Nephron (organoid): ENCODE results near the gene TMEM126B.
"Not testable (repeated sequence)": the region's sequence is repeated elsewhere in the genome, so short reads cannot be mapped to it uniquely, and the experiment has no call there.

ENCODE experiments used
- H3K27ac Mint-ChIP-seq, 3 experiments: 2 replicates each; pipeline ENCODE4 v1.8.0; 2020; ENCODE audit warnings: mixed read lengths in 3 of 3, mild to moderate bottlenecking in 2 of 3, moderate library complexity in 1 of 3
- H3K27me3 Mint-ChIP-seq: 2 replicates; pipeline ENCODE4 v1.8.0; 2021; ENCODE audit warnings: low read depth, mild to moderate bottlenecking, moderate library complexity, mixed read lengths
- H3K36me3 Mint-ChIP-seq: 2 replicates; pipeline ENCODE4 v1.8.0; 2020; ENCODE audit warnings: low read depth, mixed read lengths
- H3K4me1 Mint-ChIP-seq: 2 replicates; pipeline ENCODE4 v1.8.0; 2020; ENCODE audit warnings: mixed read lengths
- H3K4me3 Mint-ChIP-seq, 3 experiments: 2 replicates each; pipeline ENCODE4 v1.8.0; 2020; ENCODE audit warnings: mild to moderate bottlenecking in 3 of 3, mixed read lengths in 3 of 3, moderate library complexity in 2 of 3
- H3K9me3 Mint-ChIP-seq: 2 replicates; pipeline ENCODE4 v1.8.0; 2020; ENCODE audit warnings: mixed read lengths
- TF ChIP-seq, protein P1 (sequence below), 3 experiments: fragments of 200-600 bp; sonication (generic); IDR thresholded peaks; one replicate each; pipeline ENCODE4 v1.5.0; 2021; ENCODE audit warnings: antibody characterized with exemption in 3 of 3; ENCODE audit not compliant: unreplicated experiment in 3 of 3

The TMEM126B gene

DNA sequence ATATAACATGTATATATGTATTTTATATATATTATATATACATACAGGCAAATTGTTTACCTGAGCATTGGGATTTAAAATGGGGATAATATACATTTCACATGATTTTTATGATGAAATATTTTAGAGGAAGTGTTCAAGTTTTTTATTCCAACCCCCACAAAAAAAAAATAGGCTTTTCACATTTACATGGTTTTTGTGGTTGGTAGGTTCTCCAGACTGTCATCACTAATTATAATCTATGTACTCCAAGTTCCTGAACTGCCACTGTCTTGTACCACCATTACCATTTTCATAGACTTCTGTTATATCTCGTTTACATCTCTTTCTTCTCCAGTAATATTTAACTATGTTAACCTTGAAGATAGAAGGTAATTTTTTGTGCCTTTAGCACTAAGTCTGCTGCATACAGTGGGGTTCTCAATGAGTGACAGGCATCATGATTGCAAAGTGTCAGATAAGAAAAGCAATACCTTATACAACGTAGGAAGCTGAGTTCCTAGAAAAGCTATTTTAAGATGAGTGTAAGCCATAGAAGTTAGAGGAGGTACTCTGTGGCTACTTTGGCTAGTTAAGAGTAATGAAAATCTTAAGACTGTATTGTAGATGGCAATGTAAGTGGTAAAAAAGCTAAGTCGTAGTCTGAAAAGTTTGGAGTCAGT, 24.5 kb downstream of the TMEM126B start:
- H3K9me3 Mint-ChIP-seq = no peaks in the 10 kb centered on the region

GRCh38 chr11:85654343-85654742, 25.9 kb downstream of the TMEM126B start:
- H3K36me3 Mint-ChIP-seq = peaks cover 42% of the 10 kb centered on the region
- H3K27me3 Mint-ChIP-seq, H3K4me3 Mint-ChIP-seq, H3K9me3 Mint-ChIP-seq, H3K27ac Mint-ChIP-seq: not testable (repeated sequence)
- peaks cover 14% of the 10 kb centered on the region for H3K4me1 Mint-ChIP-seq

More for the DNA sequence above, 24.5 kb downstream of the TMEM126B start:
- Mint-ChIP-seq H3K4me1 (peaks cover 19% of the 10 kb centered on the region), H3K4me3 (no peak overlapping the region), H3K27me3 (no peaks in the 10 kb centered on the region), H3K27ac (no peak overlapping the region), H3K36me3 (peaks cover 29% of the 10 kb centered on the region)
- TF ChIP-seq, protein P1, sequence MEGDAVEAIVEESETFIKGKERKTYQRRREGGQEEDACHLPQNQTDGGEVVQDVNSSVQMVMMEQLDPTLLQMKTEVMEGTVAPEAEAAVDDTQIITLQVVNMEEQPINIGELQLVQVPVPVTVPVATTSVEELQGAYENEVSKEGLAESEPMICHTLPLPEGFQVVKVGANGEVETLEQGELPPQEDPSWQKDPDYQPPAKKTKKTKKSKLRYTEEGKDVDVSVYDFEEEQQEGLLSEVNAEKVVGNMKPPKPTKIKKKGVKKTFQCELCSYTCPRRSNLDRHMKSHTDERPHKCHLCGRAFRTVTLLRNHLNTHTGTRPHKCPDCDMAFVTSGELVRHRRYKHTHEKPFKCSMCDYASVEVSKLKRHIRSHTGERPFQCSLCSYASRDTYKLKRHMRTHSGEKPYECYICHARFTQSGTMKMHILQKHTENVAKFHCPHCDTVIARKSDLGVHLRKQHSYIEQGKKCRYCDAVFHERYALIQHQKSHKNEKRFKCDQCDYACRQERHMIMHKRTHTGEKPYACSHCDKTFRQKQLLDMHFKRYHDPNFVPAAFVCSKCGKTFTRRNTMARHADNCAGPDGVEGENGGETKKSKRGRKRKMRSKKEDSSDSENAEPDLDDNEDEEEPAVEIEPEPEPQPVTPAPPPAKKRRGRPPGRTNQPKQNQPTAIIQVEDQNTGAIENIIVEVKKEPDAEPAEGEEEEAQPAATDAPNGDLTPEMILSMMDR (IDR thresholded peaks at IDR 0.05; ENCODE audit: unreplicated experiment in 3 of 3) = no peak

- TF ChIP-seq, protein P1 (IDR thresholded peaks at IDR 0.05; ENCODE audit: unreplicated experiment in 3 of 3) = no peak
- Mint-ChIP-seq H3K9me3 (no peaks in the 10 kb centered on the region), H3K27ac (no peak overlapping the region), H3K36me3 (peaks cover 57% of the 10 kb centered on the region), H3K27me3 (no peaks in the 10 kb centered on the region), H3K4me3 (no peak overlapping the region), H3K4me1 (peaks cover 30% of the 10 kb centered on the region)
These were observed 28.4 kb downstream of the TMEM126B start for GRCh38 chr11:85656777-85657176.

- Mint-ChIP-seq H3K4me1 (peaks cover 35% of the 10 kb centered on the region), H3K36me3 (peaks cover 57% of the 10 kb centered on the region), H3K27me3 (no peaks in the 10 kb centered on the region), H3K4me3 (no peak overlapping the region), H3K9me3 (no peaks in the 10 kb centered on the region), H3K27ac (no peak overlapping the region)
- TF ChIP-seq, protein P1 (IDR thresholded peaks at IDR 0.05; ENCODE audit: unreplicated experiment in 3 of 3) = no peak
These were observed 29.8 kb downstream of the TMEM126B start for GRCh38 chr11:85658180-85658579.

- Mint-ChIP-seq H3K4me1 (peaks cover 45% of the 10 kb centered on the region), H3K27me3 (no peaks in the 10 kb centered on the region), H3K36me3 (peaks cover 53% of the 10 kb centered on the region), H3K4me3 (peak overlapping the region; percentile 95 to 100 (median 99)), H3K27ac (peak overlapping the region in 1 of 3 experiments; percentile 46), H3K9me3 (no peaks in the 10 kb centered on the region)
- TF ChIP-seq, protein P1 (IDR thresholded peaks at IDR 0.05; ENCODE audit: unreplicated experiment in 3 of 3) = no peak
These were observed 33.7 kb downstream of the TMEM126B start for GRCh38 chr11:85661972-85662664.

DNA sequence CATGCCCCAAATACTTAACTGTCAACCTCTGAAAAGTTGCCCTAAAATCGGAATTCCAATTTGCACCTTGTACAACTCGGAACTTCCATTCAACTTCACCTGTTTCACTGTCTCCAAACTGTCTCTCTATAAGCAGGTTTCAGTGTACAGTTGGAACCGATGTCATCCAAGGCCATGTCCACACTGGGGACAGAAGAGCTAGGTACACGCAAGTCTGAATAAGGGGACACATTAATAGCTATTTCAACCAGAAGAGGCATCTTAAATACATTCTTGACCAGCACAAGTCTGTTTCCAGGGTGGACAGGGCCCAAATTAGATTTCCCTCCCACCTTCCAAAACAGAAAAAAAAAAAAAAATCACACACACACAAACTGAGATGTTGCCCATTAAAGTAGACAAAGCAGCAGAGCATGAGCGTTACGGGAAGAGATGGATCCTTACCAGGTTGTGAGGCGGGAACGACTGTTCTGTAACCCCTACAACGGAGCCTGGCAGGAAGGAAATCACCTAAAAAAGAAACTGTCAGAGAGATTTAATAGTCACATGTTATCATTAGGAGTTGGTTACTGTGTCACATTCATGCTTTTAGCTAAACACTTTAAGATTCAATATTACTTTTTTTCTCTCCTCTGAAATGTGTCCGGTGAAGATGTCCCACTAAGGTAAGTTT, 34.8 kb downstream of the TMEM126B start:
- Mint-ChIP-seq H3K27ac (peak overlapping the region; percentile 95 to 99 (median 98)), H3K4me3 (peak overlapping the region; percentile 95 to 100 (median 99)), H3K4me1 (peaks cover 45% of the 10 kb centered on the region), H3K27me3 (no peaks in the 10 kb centered on the region), H3K36me3 (peaks cover 49% of the 10 kb centered on the region), H3K9me3 (no peaks in the 10 kb centered on the region)
- TF ChIP-seq, protein P1 (IDR thresholded peaks at IDR 0.05; ENCODE audit: unreplicated experiment in 3 of 3) = no peak
